WTC11 (cell line): ENCODE results near the gene PRR12. TPM values are rescaled to one million over a fixed set of nuclear protein-coding genes. Genes with fewer than 3 reads are reported as not detected.
"Not testable (repeated sequence)": the region's sequence is repeated elsewhere in the genome, so short reads cannot be mapped to it uniquely, and the experiment has no call there.

Experiments used
- ATAC-seq: fragments of 200-7000 bp; cut with Tn5 transposase; 2 replicates; pipeline ENCODE4 v1.10.0; 2021; ENCODE audit warnings: mild to moderate bottlenecking, moderate library complexity
- CTCF ChIA-PET: fragments of 300-600 bp; sonication (Branson Sonifier 250); formaldehyde crosslinking; loops from one replicate; lab custom pipeline; 2021; ENCODE audit warnings: antibody characterized with exemption; lab: Charles Lee
- POLR2A ChIA-PET: fragments of 350-600 bp; sonication (Branson Sonifier 250); formaldehyde crosslinking; loops from one replicate; lab custom pipeline; 2021; ENCODE audit warnings: antibody characterized with exemption; lab: Charles Lee
- DNase-seq: peaks from one replicate; pipeline ENCODE4 v3.0.0; 2021; ENCODE audit warnings: low spot score
- H3K27ac Mint-ChIP-seq: 2 replicates; pipeline ENCODE4 v1.8.0; 2021; ENCODE audit warnings: mixed read lengths
- H3K27me3 Mint-ChIP-seq: 2 replicates; pipeline ENCODE4 v1.8.0; 2021; ENCODE audit warnings: low read depth, mild to moderate bottlenecking, moderate library complexity, mixed read lengths
- H3K36me3 Mint-ChIP-seq: 2 replicates; pipeline ENCODE4 v1.8.0; 2021; ENCODE audit warnings: mixed read lengths
- H3K4me1 Mint-ChIP-seq: 2 replicates; pipeline ENCODE4 v1.8.0; 2022; ENCODE audit warnings: mixed read lengths
- H3K4me3 Mint-ChIP-seq: 2 replicates; pipeline ENCODE4 v1.8.0; 2021; ENCODE audit warnings: mild to moderate bottlenecking, moderate library complexity, mixed read lengths
- H3K9me3 Mint-ChIP-seq: 2 replicates; pipeline ENCODE4 v1.8.0; 2021; ENCODE audit warnings: mixed read lengths
- CBFB ChIP-seq: sonication (generic); formaldehyde crosslinking; IDR thresholded peaks from 2 replicates; pipeline ENCODE4 v1.8.1; 2022; ENCODE audit warnings: mild to moderate bottlenecking, low read depth, missing genetic modification reagents
- ELF4 ChIP-seq: sonication (generic); formaldehyde crosslinking; IDR thresholded peaks from 2 replicates; pipeline ENCODE4 v1.8.1; 2022; ENCODE audit warnings: low read depth, mild to moderate bottlenecking, moderate library complexity, missing genetic modification reagents
- FOXK1 ChIP-seq: sonication (generic); formaldehyde crosslinking; IDR thresholded peaks from 2 replicates; pipeline ENCODE4 v1.8.0; 2022; ENCODE audit warnings: mild to moderate bottlenecking, moderate library complexity, missing genetic modification reagents
- FOXP1 ChIP-seq: sonication (generic); formaldehyde crosslinking; IDR thresholded peaks from 2 replicates; pipeline ENCODE4 v1.8.0; 2022; ENCODE audit warnings: missing genetic modification reagents, mild to moderate bottlenecking, moderate library complexity, borderline replicate concordance
- NFE2L1 ChIP-seq: sonication (generic); formaldehyde crosslinking; IDR thresholded peaks from 2 replicates; pipeline ENCODE4 v1.8.1; 2023; ENCODE audit warnings: missing genetic modification reagents
- TCF7 ChIP-seq: sonication (generic); formaldehyde crosslinking; IDR thresholded peaks from 2 replicates; pipeline ENCODE4 v1.8.0; 2022; ENCODE audit warnings: mild to moderate bottlenecking, low read depth, missing genetic modification reagents, moderate library complexity
- ZBTB21 ChIP-seq: sonication (generic); formaldehyde crosslinking; IDR thresholded peaks from 2 replicates; pipeline ENCODE4 v1.8.1; 2023; ENCODE audit warnings: mild to moderate bottlenecking, missing genetic modification reagents, borderline replicate concordance
- ZNF317 ChIP-seq: sonication (generic); formaldehyde crosslinking; IDR thresholded peaks from 2 replicates; pipeline ENCODE4 v1.8.1; 2023; ENCODE audit warnings: low read depth, mild to moderate bottlenecking, moderate library complexity, missing genetic modification reagents, borderline replicate concordance
- total RNA-seq: library from RNA; stranded (reverse); gene quantifications from 3 replicates; pipeline ENCODE4 v1.2.3, GENCODE V29; 2021
- TF ChIP-seq, protein P1 (sequence below): sonication (generic); formaldehyde crosslinking; IDR thresholded peaks from 2 replicates; pipeline ENCODE4 v1.8.1; 2022; ENCODE audit warnings: mild to moderate bottlenecking, missing genetic modification reagents, moderate library complexity, borderline replicate concordance
- TF ChIP-seq, protein P2 (sequence below): sonication (generic); formaldehyde crosslinking; IDR thresholded peaks from 2 replicates; pipeline ENCODE4 v1.8.1; 2023; ENCODE audit warnings: mild to moderate bottlenecking, missing genetic modification reagents, moderate library complexity
- TF ChIP-seq, protein P3 (sequence below): sonication (generic); formaldehyde crosslinking; IDR thresholded peaks from 2 replicates; pipeline ENCODE4 v1.8.1; 2023; ENCODE audit warnings: mild to moderate bottlenecking, moderate library complexity, missing genetic modification reagents
- TF ChIP-seq, protein P4 (sequence below): sonication (generic); formaldehyde crosslinking; IDR thresholded peaks from 2 replicates; pipeline ENCODE4 v1.8.0; 2022; ENCODE audit warnings: missing genetic modification reagents
- TF ChIP-seq, protein P5 (sequence below): sonication (generic); formaldehyde crosslinking; IDR thresholded peaks from 2 replicates; pipeline ENCODE4 v1.8.0; 2023; ENCODE audit warnings: missing genetic modification reagents, mild to moderate bottlenecking, borderline replicate concordance

The PRR12 gene
- total RNA-seq, 1 experiment from 2014 or later, result 86.1 TPM

DNA sequence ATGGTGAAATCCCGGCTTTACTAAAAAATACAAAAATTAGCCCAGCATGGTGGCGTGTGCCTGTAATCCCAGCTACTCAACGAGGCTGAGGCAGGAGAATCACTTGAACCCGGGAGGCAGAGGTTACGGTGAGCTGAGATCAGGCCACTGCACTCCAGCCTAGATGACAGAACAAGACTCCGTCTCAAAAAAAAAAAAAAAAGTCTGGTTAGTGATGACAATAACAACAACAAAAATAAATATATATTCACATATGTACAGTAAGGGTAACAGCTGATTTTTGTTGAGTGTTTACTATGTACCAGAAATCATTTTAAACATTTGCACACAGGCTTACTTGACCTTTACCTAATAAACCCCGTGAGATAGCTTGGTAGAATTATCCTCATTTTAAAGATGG lies 26.0 kb downstream of the PRR12 start (continued):
- TF ChIP-seq, protein P1, sequence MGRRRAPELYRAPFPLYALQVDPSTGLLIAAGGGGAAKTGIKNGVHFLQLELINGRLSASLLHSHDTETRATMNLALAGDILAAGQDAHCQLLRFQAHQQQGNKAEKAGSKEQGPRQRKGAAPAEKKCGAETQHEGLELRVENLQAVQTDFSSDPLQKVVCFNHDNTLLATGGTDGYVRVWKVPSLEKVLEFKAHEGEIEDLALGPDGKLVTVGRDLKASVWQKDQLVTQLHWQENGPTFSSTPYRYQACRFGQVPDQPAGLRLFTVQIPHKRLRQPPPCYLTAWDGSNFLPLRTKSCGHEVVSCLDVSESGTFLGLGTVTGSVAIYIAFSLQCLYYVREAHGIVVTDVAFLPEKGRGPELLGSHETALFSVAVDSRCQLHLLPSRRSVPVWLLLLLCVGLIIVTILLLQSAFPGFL (CRISPR knock-in tag), result no peak
- TF ChIP-seq, protein P2, sequence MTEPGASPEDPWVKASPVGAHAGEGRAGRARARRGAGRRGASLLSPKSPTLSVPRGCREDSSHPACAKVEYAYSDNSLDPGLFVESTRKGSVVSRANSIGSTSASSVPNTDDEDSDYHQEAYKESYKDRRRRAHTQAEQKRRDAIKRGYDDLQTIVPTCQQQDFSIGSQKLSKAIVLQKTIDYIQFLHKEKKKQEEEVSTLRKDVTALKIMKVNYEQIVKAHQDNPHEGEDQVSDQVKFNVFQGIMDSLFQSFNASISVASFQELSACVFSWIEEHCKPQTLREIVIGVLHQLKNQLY (CRISPR knock-in tag), result no peak
- no peak for TF ChIP-seq ELF4 (CRISPR knock-in tag)
- TF ChIP-seq FOXP1 (CRISPR knock-in tag), result no peak
- TF ChIP-seq ZNF317 (CRISPR knock-in tag), result no peak
- TF ChIP-seq, protein P3, sequence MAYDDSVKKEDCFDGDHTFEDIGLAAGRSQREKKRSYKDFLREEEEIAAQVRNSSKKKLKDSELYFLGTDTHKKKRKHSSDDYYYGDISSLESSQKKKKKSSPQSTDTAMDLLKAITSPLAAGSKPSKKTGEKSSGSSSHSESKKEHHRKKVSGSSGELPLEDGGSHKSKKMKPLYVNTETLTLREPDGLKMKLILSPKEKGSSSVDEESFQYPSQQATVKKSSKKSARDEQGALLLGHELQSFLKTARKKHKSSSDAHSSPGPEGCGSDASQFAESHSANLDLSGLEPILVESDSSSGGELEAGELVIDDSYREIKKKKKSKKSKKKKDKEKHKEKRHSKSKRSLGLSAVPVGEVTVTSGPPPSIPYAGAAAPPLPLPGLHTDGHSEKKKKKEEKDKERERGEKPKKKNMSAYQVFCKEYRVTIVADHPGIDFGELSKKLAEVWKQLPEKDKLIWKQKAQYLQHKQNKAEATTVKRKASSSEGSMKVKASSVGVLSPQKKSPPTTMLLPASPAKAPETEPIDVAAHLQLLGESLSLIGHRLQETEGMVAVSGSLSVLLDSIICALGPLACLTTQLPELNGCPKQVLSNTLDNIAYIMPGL, result no peak
- TF ChIP-seq, protein P4, sequence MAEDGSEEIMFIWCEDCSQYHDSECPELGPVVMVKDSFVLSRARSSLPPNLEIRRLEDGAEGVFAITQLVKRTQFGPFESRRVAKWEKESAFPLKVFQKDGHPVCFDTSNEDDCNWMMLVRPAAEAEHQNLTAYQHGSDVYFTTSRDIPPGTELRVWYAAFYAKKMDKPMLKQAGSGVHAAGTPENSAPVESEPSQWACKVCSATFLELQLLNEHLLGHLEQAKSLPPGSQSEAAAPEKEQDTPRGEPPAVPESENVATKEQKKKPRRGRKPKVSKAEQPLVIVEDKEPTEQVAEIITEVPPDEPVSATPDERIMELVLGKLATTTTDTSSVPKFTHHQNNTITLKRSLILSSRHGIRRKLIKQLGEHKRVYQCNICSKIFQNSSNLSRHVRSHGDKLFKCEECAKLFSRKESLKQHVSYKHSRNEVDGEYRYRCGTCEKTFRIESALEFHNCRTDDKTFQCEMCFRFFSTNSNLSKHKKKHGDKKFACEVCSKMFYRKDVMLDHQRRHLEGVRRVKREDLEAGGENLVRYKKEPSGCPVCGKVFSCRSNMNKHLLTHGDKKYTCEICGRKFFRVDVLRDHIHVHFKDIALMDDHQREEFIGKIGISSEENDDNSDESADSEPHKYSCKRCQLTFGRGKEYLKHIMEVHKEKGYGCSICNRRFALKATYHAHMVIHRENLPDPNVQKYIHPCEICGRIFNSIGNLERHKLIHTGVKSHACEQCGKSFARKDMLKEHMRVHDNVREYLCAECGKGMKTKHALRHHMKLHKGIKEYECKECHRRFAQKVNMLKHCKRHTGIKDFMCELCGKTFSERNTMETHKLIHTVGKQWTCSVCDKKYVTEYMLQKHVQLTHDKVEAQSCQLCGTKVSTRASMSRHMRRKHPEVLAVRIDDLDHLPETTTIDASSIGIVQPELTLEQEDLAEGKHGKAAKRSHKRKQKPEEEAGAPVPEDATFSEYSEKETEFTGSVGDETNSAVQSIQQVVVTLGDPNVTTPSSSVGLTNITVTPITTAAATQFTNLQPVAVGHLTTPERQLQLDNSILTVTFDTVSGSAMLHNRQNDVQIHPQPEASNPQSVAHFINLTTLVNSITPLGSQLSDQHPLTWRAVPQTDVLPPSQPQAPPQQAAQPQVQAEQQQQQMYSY (CRISPR knock-in tag), result no peak
- TF ChIP-seq CBFB, result no peak
- TF ChIP-seq, protein P5, sequence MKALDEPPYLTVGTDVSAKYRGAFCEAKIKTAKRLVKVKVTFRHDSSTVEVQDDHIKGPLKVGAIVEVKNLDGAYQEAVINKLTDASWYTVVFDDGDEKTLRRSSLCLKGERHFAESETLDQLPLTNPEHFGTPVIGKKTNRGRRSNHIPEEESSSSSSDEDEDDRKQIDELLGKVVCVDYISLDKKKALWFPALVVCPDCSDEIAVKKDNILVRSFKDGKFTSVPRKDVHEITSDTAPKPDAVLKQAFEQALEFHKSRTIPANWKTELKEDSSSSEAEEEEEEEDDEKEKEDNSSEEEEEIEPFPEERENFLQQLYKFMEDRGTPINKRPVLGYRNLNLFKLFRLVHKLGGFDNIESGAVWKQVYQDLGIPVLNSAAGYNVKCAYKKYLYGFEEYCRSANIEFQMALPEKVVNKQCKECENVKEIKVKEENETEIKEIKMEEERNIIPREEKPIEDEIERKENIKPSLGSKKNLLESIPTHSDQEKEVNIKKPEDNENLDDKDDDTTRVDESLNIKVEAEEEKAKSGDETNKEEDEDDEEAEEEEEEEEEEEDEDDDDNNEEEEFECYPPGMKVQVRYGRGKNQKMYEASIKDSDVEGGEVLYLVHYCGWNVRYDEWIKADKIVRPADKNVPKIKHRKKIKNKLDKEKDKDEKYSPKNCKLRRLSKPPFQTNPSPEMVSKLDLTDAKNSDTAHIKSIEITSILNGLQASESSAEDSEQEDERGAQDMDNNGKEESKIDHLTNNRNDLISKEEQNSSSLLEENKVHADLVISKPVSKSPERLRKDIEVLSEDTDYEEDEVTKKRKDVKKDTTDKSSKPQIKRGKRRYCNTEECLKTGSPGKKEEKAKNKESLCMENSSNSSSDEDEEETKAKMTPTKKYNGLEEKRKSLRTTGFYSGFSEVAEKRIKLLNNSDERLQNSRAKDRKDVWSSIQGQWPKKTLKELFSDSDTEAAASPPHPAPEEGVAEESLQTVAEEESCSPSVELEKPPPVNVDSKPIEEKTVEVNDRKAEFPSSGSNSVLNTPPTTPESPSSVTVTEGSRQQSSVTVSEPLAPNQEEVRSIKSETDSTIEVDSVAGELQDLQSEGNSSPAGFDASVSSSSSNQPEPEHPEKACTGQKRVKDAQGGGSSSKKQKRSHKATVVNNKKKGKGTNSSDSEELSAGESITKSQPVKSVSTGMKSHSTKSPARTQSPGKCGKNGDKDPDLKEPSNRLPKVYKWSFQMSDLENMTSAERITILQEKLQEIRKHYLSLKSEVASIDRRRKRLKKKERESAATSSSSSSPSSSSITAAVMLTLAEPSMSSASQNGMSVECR (CRISPR knock-in tag), result no peak
- no peak for TF ChIP-seq ZBTB21
- no peak for TF ChIP-seq TCF7
- TF ChIP-seq NFE2L1 (CRISPR knock-in tag), result no peak
- no peak for TF ChIP-seq FOXK1 (CRISPR knock-in tag)

DNA sequence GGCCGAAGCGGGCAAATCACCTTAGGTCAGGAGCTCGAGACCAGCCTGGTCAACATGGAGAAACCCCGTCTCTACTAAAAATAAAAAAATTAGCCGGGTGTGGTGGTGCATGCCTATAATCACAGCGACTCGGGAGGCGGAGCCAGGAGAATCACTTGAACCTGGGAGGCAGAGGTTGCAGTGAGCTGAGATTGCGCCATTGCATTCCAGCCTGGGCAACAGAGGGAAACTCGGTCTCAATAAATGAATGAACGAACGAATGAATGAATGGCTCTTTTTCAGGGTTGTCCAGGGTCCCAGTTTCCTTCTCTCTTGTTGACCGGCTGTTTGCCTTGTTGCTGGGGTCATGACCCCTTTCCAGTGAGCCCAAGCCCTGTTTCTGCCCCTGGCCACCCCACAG lies 26.9 kb downstream of the PRR12 start:
- H3K4me1 Mint-ChIP-seq, H3K9me3 Mint-ChIP-seq, POLR2A ChIA-PET, H3K4me3 Mint-ChIP-seq, DNase-seq, H3K27me3 Mint-ChIP-seq, H3K27ac Mint-ChIP-seq, ATAC-seq: not testable (repeated sequence)
- CTCF ChIA-PET, result interaction anchor here (1.6 kb wide), 1 partner anchor 48 kb away, joined by 4 read pairs; no protein-coding TSS in a partner anchor
- H3K36me3 Mint-ChIP-seq, result peaks cover 63% of the 10 kb centered on the region
